HepG2 (cell line): Measurements from ENCODE around the gene TMEM143. TPM values are rescaled to one million over a fixed set of nuclear protein-coding genes. Genes with fewer than 3 reads are reported as not detected.

ENCODE experiments used
- ARHGAP35 ChIP-seq: sonication (generic); formaldehyde crosslinking; IDR thresholded peaks from 2 replicates; pipeline ENCODE4 v1.9.0; 2022; ENCODE audit warnings: mild to moderate bottlenecking, inconsistent platforms, moderate library complexity, missing genetic modification reagents, borderline replicate concordance
- DNMT3B ChIP-seq: conservative IDR thresholded peaks from 2 replicates; pipeline ENCODE4 v1.6.1; 2016; ENCODE audit warnings: missing biosample characterization, control low read depth
- FIP1L1 ChIP-seq: fragments of 200-400 bp; formaldehyde crosslinking; IDR thresholded peaks from 2 replicates; pipeline ENCODE4 v1.6.1; 2018; ENCODE audit warnings: low read depth, mild to moderate bottlenecking, low read length, moderate library complexity, borderline replicate concordance; ENCODE audit not compliant: insufficient read depth
- FOXA1 ChIP-seq, 2 experiments: fragments of 450-650 bp in 1 of 2; sonication (generic) in 1 of 2; formaldehyde crosslinking in 1 of 2; IDR thresholded peaks; 2 replicates each; pipeline versions ENCODE4 v1.4.0 to v1.6.1; 2016 to 2020; ENCODE audit warnings: missing genetic modification reagents in 1 of 2
- GTF2F1 ChIP-seq: fragments of 150-350 bp; IDR thresholded peaks from 2 replicates; pipeline ENCODE4 v1.6.1; 2014; ENCODE audit warnings: low read length
- HCFC1 ChIP-seq: fragments of 150-350 bp; IDR thresholded peaks from 2 replicates; pipeline ENCODE4 v1.6.1; 2014; ENCODE audit warnings: low read depth, low read length
- JARID2 ChIP-seq: sonication (generic); formaldehyde crosslinking; IDR thresholded peaks from 2 replicates; pipeline ENCODE4 v1.8.1; 2023; ENCODE audit warnings: missing genetic modification reagents, inconsistent platforms; ENCODE audit not compliant: insufficient replicate concordance
- KDM4B ChIP-seq: sonication (generic); formaldehyde crosslinking; IDR thresholded peaks from 2 replicates; pipeline ENCODE4 v1.4.0; 2020; ENCODE audit warnings: missing genetic modification reagents
- MED13 ChIP-seq: sonication (generic); formaldehyde crosslinking; IDR thresholded peaks from 2 replicates; pipeline ENCODE4 v1.5.0; 2020; ENCODE audit warnings: missing genetic modification reagents
- MNT ChIP-seq: fragments of 450-650 bp; IDR thresholded peaks from 2 replicates; pipeline ENCODE4 v1.6.1; 2016
- PAF1 ChIP-seq: IDR thresholded peaks from 2 replicates; pipeline ENCODE4 v1.6.1; 2016; ENCODE audit warnings: missing genetic modification reagents, missing compliant biosample characterization
- TFDP1 ChIP-seq: IDR thresholded peaks from 2 replicates; pipeline ENCODE4 v1.6.1; 2016; ENCODE audit warnings: missing compliant biosample characterization, missing genetic modification reagents, borderline replicate concordance
- ZGPAT ChIP-seq: IDR thresholded peaks from 2 replicates; pipeline ENCODE4 v1.6.1; 2016; ENCODE audit warnings: mild to moderate bottlenecking
- ZNF143 ChIP-seq: sonication (generic); formaldehyde crosslinking; IDR thresholded peaks from 2 replicates; pipeline ENCODE4 v1.4.0; 2020; ENCODE audit warnings: missing genetic modification reagents
- ZNF24 ChIP-seq: fragments of 450-650 bp; IDR thresholded peaks from 2 replicates; pipeline ENCODE4 v1.6.1; 2017; ENCODE audit warnings: antibody characterized with exemption, mild to moderate bottlenecking
- ZNF282 ChIP-seq: fragments of 450-650 bp; IDR thresholded peaks from 2 replicates; pipeline ENCODE4 v1.6.1; 2018; ENCODE audit not compliant: partially characterized antibody
- ZNF30 ChIP-seq: sonication (generic); formaldehyde crosslinking; IDR thresholded peaks from 2 replicates; pipeline ENCODE4 v1.5.0; 2020; ENCODE audit warnings: mild to moderate bottlenecking, missing genetic modification reagents
- ZNF331 ChIP-seq: sonication (generic); formaldehyde crosslinking; IDR thresholded peaks from 2 replicates; pipeline ENCODE4 v1.4.0; 2020; ENCODE audit warnings: missing genetic modification reagents
- ZNF557 ChIP-seq: sonication (generic); formaldehyde crosslinking; IDR thresholded peaks from 2 replicates; pipeline ENCODE4 v1.4.0; 2020; ENCODE audit warnings: missing genetic modification reagents
- polyA plus RNA-seq, 8 experiments: library from polyadenylated mRNA; depleted of rRNA in 3 of 8; stranded (reverse) in 7 of 8; unstranded in 1 of 8; fragments of >200 nt; fragmentation: Illumina TruSeq in 4 of 8; extraction: Trizol in 4 of 8; gene quantifications; 2 replicates each; pipeline versions ENCODE4 v1.2.1 to v1.2.3, GENCODE V29; 2011 to 2016; ENCODE audit warnings: low read depth in 4 of 8, missing spikeins in 1 of 8, mixed read lengths in 1 of 8; ENCODE audit not compliant: insufficient read depth in 1 of 8
- total RNA-seq, 5 experiments: library from RNA; depleted of rRNA; stranded (reverse); fragments of >200 nt; fragmentation: Illumina TruSeq; extraction: Trizol; gene quantifications; 2 replicates each; pipeline ENCODE4 v1.2.3, GENCODE V29; 2016; ENCODE audit warnings: low read depth in 1 of 5
- TF ChIP-seq, protein P1 (sequence below): sonication (generic); formaldehyde crosslinking; IDR thresholded peaks from 2 replicates; pipeline ENCODE4 v1.8.1; 2023; ENCODE audit warnings: mild to moderate bottlenecking, moderate library complexity, missing genetic modification reagents
- TF ChIP-seq, protein P2 (sequence below): sonication (generic); formaldehyde crosslinking; IDR thresholded peaks from 2 replicates; pipeline ENCODE4 v1.4.0; 2020; ENCODE audit warnings: missing genetic modification reagents
- TF ChIP-seq, protein P3 (sequence below): sonication (generic); formaldehyde crosslinking; IDR thresholded peaks from 2 replicates; pipeline ENCODE4 v1.8.0; 2022; ENCODE audit warnings: missing genetic modification reagents, mild to moderate bottlenecking, borderline replicate concordance

Gene TMEM143
- total and polyA plus RNA-seq, 2 of the 13 experiments (the other 11 are each of a cell fraction or from before 2014, with no cell fraction given): 7.7 to 11.3 TPM

DNA sequence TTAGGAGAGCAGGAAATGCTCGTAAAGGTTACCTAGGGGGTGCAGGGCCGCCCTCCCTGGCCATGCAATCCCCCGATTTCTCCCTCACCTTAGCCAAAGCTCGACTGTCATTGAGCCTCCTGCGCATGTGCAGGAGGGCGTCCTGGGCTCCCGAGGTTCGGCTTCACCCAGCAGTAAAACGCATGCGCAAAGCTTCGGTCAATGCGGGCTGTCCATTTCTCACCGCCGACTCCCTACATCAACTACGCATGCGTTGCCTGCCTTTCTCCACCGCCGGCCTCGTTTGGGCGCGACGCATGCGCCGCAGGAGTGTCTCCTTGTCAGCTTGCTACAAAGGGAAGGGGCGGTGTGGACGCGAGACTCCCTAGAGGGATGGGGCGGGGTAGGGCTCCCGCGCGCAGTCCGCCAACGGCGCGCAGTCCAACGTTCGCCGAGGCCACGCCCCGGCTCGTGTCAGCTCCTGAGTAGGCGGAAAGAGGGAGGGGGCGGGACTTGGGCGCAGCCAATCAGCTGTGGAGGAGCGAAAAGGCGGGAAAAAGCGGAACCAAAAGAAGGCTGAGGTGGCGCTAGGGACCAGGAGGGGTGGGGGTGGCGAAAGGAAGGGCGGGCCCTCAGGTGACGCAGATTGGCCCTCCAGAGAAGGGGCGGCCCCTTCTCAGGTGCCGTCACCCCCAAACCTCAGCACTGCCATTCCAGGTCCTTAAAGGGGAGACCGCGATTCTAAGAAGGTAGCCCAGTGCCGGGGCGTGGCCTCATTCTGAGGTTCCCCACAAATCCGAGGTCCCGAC lies at the start of gene TMEM143, which contains the start of gene SYNGR4 (continued):
- TF ChIP-seq ZGPAT (CRISPR knock-in tag) (no peak), FIP1L1 (0 out of 2 replicates have a peak, but pooled peaks have one; percentile 13), TFDP1 (CRISPR knock-in tag) (peak; percentile 97), ARHGAP35 (CRISPR knock-in tag) (no peak), JARID2 (CRISPR knock-in tag) (no peak), ZNF30 (CRISPR knock-in tag) (no peak), ZNF331 (CRISPR knock-in tag) (no peak), PAF1 (CRISPR knock-in tag) (no peak), ZNF24 (no peak), HCFC1 (peak; percentile 44; the same call in 1 of the 2 replicates), GTF2F1 (no peak), ZNF143 (CRISPR knock-in tag) (no peak), ZNF282 (no peak), FOXA1 (IDR thresholded peaks at IDR 0.05) (no peak), FOXA1 (CRISPR knock-in tag; IDR thresholded peaks at IDR 0.05) (0 out of 2 replicates have a peak, but pooled peaks have one; percentile 17), DNMT3B (no peak), MED13 (CRISPR knock-in tag) (peak; percentile 49; the same call in 1 of the 2 replicates), ZNF557 (CRISPR knock-in tag) (no peak), KDM4B (CRISPR knock-in tag) (no peak), MNT (peak; percentile 66)
- TF ChIP-seq, protein P1, sequence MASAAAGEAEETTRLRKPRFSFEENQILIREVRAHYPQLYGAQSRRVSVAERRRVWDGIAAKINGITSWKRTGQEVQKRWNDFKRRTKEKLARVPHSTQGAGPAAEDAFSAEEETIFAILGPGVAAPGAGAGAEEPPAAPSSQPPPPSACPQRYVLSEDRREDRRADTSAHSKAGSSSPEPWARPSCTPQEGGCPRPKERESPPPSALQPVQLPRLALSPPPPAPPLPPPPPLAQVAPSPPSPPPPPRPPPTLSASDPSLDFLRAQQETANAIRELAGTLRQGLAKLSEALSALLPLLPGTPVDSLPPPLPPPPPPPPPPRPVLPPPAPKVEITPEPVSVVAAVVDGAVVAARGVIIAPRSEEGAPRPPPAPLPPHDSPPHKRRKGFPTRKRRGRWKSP: 0 out of 2 replicates have a peak, but pooled peaks have one; percentile 16
- TF ChIP-seq, protein P2, sequence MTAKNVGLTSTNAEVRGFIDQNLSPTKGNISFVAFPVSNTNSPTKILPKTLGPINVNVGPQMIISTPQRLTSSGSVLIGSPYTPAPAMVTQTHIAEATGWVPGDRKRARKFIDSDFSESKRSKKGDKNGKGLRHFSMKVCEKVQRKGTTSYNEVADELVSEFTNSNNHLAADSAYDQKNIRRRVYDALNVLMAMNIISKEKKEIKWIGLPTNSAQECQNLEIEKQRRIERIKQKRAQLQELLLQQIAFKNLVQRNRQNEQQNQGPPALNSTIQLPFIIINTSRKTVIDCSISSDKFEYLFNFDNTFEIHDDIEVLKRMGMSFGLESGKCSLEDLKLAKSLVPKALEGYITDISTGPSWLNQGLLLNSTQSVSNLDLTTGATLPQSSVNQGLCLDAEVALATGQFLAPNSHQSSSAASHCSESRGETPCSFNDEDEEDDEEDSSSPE: peak; percentile 98
- TF ChIP-seq, protein P3, sequence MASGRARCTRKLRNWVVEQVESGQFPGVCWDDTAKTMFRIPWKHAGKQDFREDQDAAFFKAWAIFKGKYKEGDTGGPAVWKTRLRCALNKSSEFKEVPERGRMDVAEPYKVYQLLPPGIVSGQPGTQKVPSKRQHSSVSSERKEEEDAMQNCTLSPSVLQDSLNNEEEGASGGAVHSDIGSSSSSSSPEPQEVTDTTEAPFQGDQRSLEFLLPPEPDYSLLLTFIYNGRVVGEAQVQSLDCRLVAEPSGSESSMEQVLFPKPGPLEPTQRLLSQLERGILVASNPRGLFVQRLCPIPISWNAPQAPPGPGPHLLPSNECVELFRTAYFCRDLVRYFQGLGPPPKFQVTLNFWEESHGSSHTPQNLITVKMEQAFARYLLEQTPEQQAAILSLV: no peak
